Measurements from ENCODE around the gene ANP32A. TPM values are rescaled to one million over a fixed set of nuclear protein-coding genes. Genes with fewer than 3 reads are reported as not detected.

The ANP32A gene
- total RNA-seq, 1 experiment from 2014 or later: 232 TPM

DNA sequence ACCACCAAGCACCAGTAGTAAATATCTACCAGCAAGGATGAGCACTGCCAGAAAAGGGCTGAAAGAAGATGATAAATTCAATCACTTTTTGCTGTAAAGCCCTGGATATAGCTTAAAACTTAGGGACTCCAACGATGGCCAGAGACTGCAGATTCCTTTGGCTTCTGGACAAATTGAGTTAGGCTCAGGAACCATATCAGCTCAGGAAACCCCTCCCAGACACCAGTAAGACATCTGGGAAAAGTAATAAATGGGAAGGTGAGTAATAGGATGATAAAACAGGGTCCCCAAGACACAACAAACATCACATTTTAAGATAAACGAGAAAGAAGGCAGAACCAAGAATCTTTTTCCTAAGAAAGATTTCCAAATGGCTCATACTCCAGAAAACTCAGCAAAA is 65.0 kb downstream of the ANP32A start:
- DNase-seq (ENCODE audit: low spot score) (no peak), ATAC-seq (no peak)
- ChIA-PET CTCF (no interaction called here), POLR2A (no interaction called here)
- no peaks in the 10 kb centered on the region for H3K4me1 Mint-ChIP-seq
- H3K27ac Mint-ChIP-seq: no peak overlapping the region
- H3K27me3 Mint-ChIP-seq (ENCODE audit: low read depth): no peaks in the 10 kb centered on the region; the same call in none of the 2 replicates
- H3K4me3 Mint-ChIP-seq: no peak overlapping the region
- H3K36me3 Mint-ChIP-seq: no peaks in the 10 kb centered on the region
- TF ChIP-seq NR3C1 (CRISPR knock-in tag; conservative IDR thresholded peaks at IDR 0.05; ENCODE audit: low read depth): no peak
- TF ChIP-seq, protein P1, sequence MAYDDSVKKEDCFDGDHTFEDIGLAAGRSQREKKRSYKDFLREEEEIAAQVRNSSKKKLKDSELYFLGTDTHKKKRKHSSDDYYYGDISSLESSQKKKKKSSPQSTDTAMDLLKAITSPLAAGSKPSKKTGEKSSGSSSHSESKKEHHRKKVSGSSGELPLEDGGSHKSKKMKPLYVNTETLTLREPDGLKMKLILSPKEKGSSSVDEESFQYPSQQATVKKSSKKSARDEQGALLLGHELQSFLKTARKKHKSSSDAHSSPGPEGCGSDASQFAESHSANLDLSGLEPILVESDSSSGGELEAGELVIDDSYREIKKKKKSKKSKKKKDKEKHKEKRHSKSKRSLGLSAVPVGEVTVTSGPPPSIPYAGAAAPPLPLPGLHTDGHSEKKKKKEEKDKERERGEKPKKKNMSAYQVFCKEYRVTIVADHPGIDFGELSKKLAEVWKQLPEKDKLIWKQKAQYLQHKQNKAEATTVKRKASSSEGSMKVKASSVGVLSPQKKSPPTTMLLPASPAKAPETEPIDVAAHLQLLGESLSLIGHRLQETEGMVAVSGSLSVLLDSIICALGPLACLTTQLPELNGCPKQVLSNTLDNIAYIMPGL (CRISPR knock-in tag; IDR thresholded peaks at IDR 0.05): no peak
- no peaks in the 10 kb centered on the region for H3K9me3 Mint-ChIP-seq

DNA sequence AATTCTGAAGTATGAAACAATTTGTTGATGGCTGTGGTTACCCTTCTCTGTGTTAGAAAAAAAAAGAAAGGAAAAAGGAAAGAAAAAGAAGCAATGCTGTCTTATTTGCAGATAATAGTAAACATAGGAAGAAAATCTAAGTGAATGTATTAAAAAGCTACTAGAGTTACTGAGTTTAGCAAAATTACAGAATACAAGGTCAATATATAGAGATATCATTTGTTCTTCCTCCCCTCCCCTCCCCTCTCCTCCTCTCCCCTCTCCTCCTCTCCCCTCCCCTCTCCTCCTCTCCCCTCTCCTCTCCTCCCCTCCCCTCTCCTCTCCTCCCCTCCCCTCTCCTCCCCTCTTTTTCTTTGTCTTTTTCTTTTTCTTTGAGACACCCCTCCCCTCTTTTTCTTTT is 69.1 kb downstream of the ANP32A start:
- ChIA-PET CTCF (no interaction called here), POLR2A (no interaction called here)
- no peak for DNase-seq (ENCODE audit: low spot score)
- no peaks in the 10 kb centered on the region for H3K36me3 Mint-ChIP-seq
- no peak overlapping the region for H3K27ac Mint-ChIP-seq
- no peak for ATAC-seq
- no peaks in the 10 kb centered on the region; the same call in 1 of the 2 replicates for H3K27me3 Mint-ChIP-seq (ENCODE audit: low read depth)
- H3K4me1 Mint-ChIP-seq: no peaks in the 10 kb centered on the region
- H3K9me3 Mint-ChIP-seq: peaks cover 10% of the 10 kb centered on the region
- H3K4me3 Mint-ChIP-seq: no peak overlapping the region
- TF ChIP-seq, protein P2, sequence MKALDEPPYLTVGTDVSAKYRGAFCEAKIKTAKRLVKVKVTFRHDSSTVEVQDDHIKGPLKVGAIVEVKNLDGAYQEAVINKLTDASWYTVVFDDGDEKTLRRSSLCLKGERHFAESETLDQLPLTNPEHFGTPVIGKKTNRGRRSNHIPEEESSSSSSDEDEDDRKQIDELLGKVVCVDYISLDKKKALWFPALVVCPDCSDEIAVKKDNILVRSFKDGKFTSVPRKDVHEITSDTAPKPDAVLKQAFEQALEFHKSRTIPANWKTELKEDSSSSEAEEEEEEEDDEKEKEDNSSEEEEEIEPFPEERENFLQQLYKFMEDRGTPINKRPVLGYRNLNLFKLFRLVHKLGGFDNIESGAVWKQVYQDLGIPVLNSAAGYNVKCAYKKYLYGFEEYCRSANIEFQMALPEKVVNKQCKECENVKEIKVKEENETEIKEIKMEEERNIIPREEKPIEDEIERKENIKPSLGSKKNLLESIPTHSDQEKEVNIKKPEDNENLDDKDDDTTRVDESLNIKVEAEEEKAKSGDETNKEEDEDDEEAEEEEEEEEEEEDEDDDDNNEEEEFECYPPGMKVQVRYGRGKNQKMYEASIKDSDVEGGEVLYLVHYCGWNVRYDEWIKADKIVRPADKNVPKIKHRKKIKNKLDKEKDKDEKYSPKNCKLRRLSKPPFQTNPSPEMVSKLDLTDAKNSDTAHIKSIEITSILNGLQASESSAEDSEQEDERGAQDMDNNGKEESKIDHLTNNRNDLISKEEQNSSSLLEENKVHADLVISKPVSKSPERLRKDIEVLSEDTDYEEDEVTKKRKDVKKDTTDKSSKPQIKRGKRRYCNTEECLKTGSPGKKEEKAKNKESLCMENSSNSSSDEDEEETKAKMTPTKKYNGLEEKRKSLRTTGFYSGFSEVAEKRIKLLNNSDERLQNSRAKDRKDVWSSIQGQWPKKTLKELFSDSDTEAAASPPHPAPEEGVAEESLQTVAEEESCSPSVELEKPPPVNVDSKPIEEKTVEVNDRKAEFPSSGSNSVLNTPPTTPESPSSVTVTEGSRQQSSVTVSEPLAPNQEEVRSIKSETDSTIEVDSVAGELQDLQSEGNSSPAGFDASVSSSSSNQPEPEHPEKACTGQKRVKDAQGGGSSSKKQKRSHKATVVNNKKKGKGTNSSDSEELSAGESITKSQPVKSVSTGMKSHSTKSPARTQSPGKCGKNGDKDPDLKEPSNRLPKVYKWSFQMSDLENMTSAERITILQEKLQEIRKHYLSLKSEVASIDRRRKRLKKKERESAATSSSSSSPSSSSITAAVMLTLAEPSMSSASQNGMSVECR (CRISPR knock-in tag; IDR thresholded peaks at IDR 0.05; ENCODE audit: borderline replicate concordance): no peak
- TF ChIP-seq, protein P3, sequence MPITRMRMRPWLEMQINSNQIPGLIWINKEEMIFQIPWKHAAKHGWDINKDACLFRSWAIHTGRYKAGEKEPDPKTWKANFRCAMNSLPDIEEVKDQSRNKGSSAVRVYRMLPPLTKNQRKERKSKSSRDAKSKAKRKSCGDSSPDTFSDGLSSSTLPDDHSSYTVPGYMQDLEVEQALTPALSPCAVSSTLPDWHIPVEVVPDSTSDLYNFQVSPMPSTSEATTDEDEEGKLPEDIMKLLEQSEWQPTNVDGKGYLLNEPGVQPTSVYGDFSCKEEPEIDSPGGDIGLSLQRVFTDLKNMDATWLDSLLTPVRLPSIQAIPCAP (CRISPR knock-in tag; IDR thresholded peaks at IDR 0.05): no peak
- TF ChIP-seq TEAD4 (CRISPR knock-in tag; IDR thresholded peaks at IDR 0.05): no peak
- TF ChIP-seq NFYB (CRISPR knock-in tag; conservative IDR thresholded peaks at IDR 0.05; ENCODE audit: low read depth): no peak
- no peak for TF ChIP-seq ZNF263 (CRISPR knock-in tag; IDR thresholded peaks at IDR 0.05; ENCODE audit: low read depth)
- TF ChIP-seq, protein P4, sequence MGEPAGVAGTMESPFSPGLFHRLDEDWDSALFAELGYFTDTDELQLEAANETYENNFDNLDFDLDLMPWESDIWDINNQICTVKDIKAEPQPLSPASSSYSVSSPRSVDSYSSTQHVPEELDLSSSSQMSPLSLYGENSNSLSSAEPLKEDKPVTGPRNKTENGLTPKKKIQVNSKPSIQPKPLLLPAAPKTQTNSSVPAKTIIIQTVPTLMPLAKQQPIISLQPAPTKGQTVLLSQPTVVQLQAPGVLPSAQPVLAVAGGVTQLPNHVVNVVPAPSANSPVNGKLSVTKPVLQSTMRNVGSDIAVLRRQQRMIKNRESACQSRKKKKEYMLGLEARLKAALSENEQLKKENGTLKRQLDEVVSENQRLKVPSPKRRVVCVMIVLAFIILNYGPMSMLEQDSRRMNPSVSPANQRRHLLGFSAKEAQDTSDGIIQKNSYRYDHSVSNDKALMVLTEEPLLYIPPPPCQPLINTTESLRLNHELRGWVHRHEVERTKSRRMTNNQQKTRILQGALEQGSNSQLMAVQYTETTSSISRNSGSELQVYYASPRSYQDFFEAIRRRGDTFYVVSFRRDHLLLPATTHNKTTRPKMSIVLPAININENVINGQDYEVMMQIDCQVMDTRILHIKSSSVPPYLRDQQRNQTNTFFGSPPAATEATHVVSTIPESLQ (CRISPR knock-in tag; IDR thresholded peaks at IDR 0.05): no peak
- TF ChIP-seq, protein P5, sequence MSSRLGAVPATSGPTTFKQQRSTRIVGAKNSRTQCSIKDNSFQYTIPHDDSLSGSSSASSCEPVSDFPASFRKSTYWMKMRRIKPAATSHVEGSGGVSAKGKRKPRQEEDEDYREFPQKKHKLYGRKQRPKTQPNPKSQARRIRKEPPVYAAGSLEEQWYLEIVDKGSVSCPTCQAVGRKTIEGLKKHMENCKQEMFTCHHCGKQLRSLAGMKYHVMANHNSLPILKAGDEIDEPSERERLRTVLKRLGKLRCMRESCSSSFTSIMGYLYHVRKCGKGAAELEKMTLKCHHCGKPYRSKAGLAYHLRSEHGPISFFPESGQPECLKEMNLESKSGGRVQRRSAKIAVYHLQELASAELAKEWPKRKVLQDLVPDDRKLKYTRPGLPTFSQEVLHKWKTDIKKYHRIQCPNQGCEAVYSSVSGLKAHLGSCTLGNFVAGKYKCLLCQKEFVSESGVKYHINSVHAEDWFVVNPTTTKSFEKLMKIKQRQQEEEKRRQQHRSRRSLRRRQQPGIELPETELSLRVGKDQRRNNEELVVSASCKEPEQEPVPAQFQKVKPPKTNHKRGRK (CRISPR knock-in tag; IDR thresholded peaks at IDR 0.05; ENCODE audit: borderline replicate concordance): no peak
- TF ChIP-seq HMGA2 (CRISPR knock-in tag; IDR thresholded peaks at IDR 0.05): no peak
- TF ChIP-seq SMAD3 (CRISPR knock-in tag; IDR thresholded peaks at IDR 0.05; ENCODE audit: borderline replicate concordance): no peak
- TF ChIP-seq, protein P6, sequence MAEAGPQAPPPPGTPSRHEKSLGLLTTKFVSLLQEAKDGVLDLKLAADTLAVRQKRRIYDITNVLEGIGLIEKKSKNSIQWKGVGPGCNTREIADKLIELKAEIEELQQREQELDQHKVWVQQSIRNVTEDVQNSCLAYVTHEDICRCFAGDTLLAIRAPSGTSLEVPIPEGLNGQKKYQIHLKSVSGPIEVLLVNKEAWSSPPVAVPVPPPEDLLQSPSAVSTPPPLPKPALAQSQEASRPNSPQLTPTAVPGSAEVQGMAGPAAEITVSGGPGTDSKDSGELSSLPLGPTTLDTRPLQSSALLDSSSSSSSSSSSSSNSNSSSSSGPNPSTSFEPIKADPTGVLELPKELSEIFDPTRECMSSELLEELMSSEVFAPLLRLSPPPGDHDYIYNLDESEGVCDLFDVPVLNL (CRISPR knock-in tag; IDR thresholded peaks at IDR 0.05; ENCODE audit: borderline replicate concordance, low read depth): no peak
- TF ChIP-seq, protein P7, sequence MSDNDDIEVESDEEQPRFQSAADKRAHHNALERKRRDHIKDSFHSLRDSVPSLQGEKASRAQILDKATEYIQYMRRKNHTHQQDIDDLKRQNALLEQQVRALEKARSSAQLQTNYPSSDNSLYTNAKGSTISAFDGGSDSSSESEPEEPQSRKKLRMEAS (CRISPR knock-in tag; IDR thresholded peaks at IDR 0.05): no peak
- no peak for TF ChIP-seq MYBL2 (CRISPR knock-in tag; IDR thresholded peaks at IDR 0.05)
- no peak for TF ChIP-seq MXD4 (CRISPR knock-in tag; IDR thresholded peaks at IDR 0.05; ENCODE audit: borderline replicate concordance)
- no peak for TF ChIP-seq ETV6 (CRISPR knock-in tag; IDR thresholded peaks at IDR 0.05)
- TF ChIP-seq ZNF396 (CRISPR knock-in tag; IDR thresholded peaks at IDR 0.05; ENCODE audit: borderline replicate concordance): no peak
- TF ChIP-seq, protein P8, sequence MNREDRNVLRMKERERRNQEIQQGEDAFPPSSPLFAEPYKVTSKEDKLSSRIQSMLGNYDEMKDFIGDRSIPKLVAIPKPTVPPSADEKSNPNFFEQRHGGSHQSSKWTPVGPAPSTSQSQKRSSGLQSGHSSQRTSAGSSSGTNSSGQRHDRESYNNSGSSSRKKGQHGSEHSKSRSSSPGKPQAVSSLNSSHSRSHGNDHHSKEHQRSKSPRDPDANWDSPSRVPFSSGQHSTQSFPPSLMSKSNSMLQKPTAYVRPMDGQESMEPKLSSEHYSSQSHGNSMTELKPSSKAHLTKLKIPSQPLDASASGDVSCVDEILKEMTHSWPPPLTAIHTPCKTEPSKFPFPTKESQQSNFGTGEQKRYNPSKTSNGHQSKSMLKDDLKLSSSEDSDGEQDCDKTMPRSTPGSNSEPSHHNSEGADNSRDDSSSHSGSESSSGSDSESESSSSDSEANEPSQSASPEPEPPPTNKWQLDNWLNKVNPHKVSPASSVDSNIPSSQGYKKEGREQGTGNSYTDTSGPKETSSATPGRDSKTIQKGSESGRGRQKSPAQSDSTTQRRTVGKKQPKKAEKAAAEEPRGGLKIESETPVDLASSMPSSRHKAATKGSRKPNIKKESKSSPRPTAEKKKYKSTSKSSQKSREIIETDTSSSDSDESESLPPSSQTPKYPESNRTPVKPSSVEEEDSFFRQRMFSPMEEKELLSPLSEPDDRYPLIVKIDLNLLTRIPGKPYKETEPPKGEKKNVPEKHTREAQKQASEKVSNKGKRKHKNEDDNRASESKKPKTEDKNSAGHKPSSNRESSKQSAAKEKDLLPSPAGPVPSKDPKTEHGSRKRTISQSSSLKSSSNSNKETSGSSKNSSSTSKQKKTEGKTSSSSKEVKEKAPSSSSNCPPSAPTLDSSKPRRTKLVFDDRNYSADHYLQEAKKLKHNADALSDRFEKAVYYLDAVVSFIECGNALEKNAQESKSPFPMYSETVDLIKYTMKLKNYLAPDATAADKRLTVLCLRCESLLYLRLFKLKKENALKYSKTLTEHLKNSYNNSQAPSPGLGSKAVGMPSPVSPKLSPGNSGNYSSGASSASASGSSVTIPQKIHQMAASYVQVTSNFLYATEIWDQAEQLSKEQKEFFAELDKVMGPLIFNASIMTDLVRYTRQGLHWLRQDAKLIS (CRISPR knock-in tag; IDR thresholded peaks at IDR 0.05; ENCODE audit: borderline replicate concordance): no peak
- TF ChIP-seq GABPB1 (CRISPR knock-in tag; IDR thresholded peaks at IDR 0.05): no peak
